NCI-H146 (cell line): ENCODE results near the gene TAS2R39.

Source experiments
- DNase-seq: peaks from one replicate; lab custom pipeline; 2025; lab: John Stamatoyannopoulos, UW

TAS2R39 gene

DNA sequence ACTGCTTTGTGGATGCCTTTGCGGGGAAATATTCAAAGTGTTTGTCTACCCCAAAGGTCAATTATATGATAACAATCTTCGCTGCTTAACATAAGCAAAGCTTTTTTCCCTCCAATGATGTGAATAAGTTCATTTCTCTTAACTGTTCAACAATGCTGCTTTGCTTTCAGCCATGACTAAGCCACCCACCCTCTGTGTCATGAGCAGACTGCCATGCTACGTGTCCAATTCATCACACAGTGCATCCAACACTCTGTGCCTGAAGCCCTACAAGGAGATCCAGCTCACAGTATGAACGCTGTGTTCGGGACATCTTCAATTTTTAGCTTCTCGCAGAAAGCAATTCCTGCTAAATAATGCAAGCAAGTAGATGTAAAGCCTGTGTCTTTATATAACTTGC, 32.9 kb downstream of the TAS2R39 start:
- no peak for DNase-seq

DNA sequence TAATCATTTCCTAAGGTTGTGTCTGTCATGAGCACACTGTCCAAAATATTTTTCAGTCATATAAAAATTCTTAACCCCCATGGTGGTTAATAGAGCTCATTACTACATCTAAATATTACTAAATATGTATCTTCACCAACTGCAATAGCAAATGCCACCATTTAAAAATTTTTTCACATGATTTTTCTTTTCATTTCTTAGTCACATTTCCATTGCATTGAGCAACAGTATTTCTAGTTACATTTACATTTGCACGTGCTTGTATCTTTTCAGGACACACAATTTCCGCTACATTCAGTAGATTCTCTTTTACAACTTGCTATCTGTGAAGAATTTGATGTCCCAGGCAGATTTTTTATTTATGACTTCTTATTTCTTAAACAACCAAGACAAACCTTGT, 33.5 kb downstream of the TAS2R39 start:
- no peak for DNase-seq

DNA sequence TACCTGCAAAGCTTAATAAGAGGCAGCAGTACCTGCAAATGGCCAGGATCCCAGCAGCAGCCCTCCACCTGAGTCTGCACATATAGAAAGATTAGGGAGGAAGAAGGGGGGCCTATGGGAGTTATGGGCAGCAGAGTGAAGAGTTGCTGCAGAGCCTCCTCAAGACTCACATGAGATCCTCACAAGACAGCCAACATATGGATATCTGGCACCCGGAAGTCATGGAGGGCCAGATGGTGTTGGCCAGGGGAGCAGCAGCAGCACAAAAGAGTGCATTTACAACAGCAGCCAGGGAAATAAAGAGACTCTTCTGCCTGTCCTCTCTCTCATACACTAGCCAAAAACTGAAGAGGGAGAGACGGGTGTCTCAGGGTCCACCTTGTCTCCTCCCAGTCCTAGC, 34.6 kb downstream of the TAS2R39 start:
- no peak for DNase-seq

DNA sequence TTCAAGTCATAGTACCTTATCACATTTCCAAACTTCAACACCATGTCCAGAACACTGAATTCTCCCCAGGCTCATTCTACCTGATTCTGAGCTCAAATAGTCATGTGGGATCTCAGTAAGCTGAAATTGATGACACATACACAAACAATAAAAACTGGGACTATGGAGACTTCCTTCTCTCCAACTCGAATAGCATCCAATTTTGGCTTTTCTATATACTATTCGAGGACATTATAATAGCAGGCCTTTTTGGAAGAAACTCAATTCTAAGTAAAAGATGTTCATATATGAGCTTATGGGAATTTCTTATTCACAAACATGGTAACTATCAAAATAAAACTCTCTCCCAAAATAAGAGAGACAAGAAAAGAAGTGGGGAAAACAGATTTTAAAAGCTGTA, 38.1 kb downstream of the TAS2R39 start:
- DNase-seq, result no peak

- no peak for DNase-seq
These were observed 38.5 kb downstream of the TAS2R39 start, which contains the start of gene TAS2R40 for GRCh38 chr7:143221737-143222136. TSS of gene TAS2R40 (plus strand) at chr7:143222037. CDS start at chr7:143222079, 42 bp downstream.

GRCh38 chr7:143222782-143223181, 39.6 kb downstream of the TAS2R39 start:
- DNase-seq, result no peak

GRCh38 chr7:143223784-143224183, 40.6 kb downstream of the TAS2R39 start:
- no peak for DNase-seq

- DNase-seq, result no peak
These were observed 41.8 kb downstream of the TAS2R39 start for GRCh38 chr7:143225047-143225446.

GRCh38 chr7:143227806-143228205, 44.6 kb downstream of the TAS2R39 start:
- no peak for DNase-seq

GRCh38 chr7:143229054-143229790, 46.0 kb downstream of the TAS2R39 start:
- no peak for DNase-seq

DNA sequence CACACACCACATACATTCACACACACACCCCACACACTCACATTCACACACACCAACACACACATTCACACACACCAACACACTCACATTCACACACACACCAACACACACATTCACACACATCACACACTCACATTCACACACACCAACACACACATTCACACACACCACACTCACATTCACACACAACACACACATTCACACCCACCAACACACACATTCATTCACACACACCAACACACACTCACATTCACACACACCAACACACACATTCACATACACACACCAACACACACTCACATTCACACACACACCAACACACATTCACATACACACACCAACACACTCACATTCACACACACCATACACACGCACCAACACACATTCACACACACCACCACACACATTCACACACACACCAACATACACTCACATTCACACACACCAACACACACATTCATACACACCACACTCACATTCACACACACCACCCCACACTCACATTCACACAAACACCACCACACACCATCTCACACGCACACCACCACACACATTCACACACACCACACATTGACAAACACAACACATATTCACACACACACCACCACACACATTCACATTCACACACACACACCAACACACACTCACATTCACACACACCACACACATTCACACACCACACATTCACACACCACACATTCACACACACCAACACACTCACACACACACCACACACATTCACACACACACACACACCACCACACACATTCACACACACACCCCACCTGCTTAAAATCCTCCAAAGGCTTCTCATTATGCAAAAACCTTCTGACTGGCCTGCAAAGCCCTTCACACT, 47.6 kb downstream of the TAS2R39 start:
- DNase-seq, result no peak
